Loucy (cell line): ENCODE data around the gene PRKCG.

ENCODE experiments used
- H2AFZ ChIP-seq: fragments of 200-600 bp; sonication (generic); 2 replicates; pipeline ENCODE4 v1.6.0; 2016; ENCODE audit warnings: antibody characterized with exemption, mild to moderate bottlenecking, low read length, moderate library complexity
- H3F3A ChIP-seq: fragments of 200-600 bp; 2 replicates; pipeline ENCODE4 v1.6.0; 2016; ENCODE audit warnings: antibody characterized with exemption, low read depth, mild to moderate bottlenecking
- H3K27me3 ChIP-seq: fragments of 200-600 bp; sonication (generic); 2 replicates; pipeline ENCODE4 v1.6.1; 2014; ENCODE audit warnings: low read length, mild to moderate bottlenecking; ENCODE audit not compliant: insufficient read depth, poor library complexity, severe bottlenecking
- H3K36me3 ChIP-seq: fragments of 200-600 bp; sonication (generic); 2 replicates; pipeline ENCODE4 v1.6.1; 2016; ENCODE audit warnings: low read length; ENCODE audit not compliant: insufficient read depth
- H3K4me1 ChIP-seq: fragments of 200-600 bp; sonication (generic); 2 replicates; pipeline ENCODE4 v1.5.1; 2014; ENCODE audit warnings: low read length, mild to moderate bottlenecking; ENCODE audit not compliant: insufficient read depth, poor library complexity, severe bottlenecking
- H3K4me2 ChIP-seq: fragments of 200-600 bp; sonication (generic); 2 replicates; pipeline ENCODE4 v1.6.0; 2014; ENCODE audit warnings: antibody characterized with exemption, low read length, low read depth, mild to moderate bottlenecking; ENCODE audit not compliant: poor library complexity, severe bottlenecking
- H3K4me3 ChIP-seq: fragments of 200-600 bp; sonication (generic); 2 replicates; pipeline ENCODE4 v1.5.1; 2014; ENCODE audit warnings: low read length, mild to moderate bottlenecking, mixed read lengths; ENCODE audit not compliant: poor library complexity, severe bottlenecking
- H3K79me2 ChIP-seq: fragments of 200-600 bp; sonication (generic); 2 replicates; pipeline ENCODE4 v1.6.1; 2014; ENCODE audit warnings: low read length; ENCODE audit not compliant: insufficient read depth
- H3K9ac ChIP-seq: fragments of 200-600 bp; sonication (generic); 2 replicates; pipeline ENCODE4 v1.6.0; 2014; ENCODE audit warnings: mild to moderate bottlenecking, low read depth, low read length, moderate library complexity; ENCODE audit not compliant: poor library complexity, severe bottlenecking
- H3K9me2 ChIP-seq: fragments of 200-600 bp; sonication (generic); replicated peaks from 2 replicates; pipeline ENCODE4 v1.6.1; 2016; ENCODE audit warnings: low read depth, low read length, mixed read lengths
- H3K9me3 ChIP-seq: fragments of 200-600 bp; sonication (generic); 2 replicates; pipeline ENCODE4 v1.6.1; 2014; ENCODE audit warnings: mild to moderate bottlenecking, antibody characterized with exemption, low read length, low read depth; ENCODE audit not compliant: insufficient read depth
- H4K20me1 ChIP-seq: fragments of 200-600 bp; sonication (generic); 2 replicates; pipeline ENCODE4 v1.6.0; 2014; ENCODE audit warnings: antibody characterized with exemption, low read length, mild to moderate bottlenecking; ENCODE audit not compliant: insufficient read depth, poor library complexity, severe bottlenecking
- CTCF ChIP-seq: fragments of 200-600 bp; sonication (generic); conservative IDR thresholded peaks from 2 replicates; pipeline ENCODE4 v1.5.1; 2014; ENCODE audit warnings: mild to moderate bottlenecking, antibody characterized with exemption, low read length
- EZH2phosphoT487 ChIP-seq: fragments of 200-600 bp; IDR thresholded peaks from 2 replicates; pipeline ENCODE4 v1.6.1; 2018; ENCODE audit warnings: antibody characterized with exemption, mild to moderate bottlenecking, moderate library complexity, borderline replicate concordance

The PRKCG gene

GRCh38 chr19:53906211-53907192, 24.5 kb downstream of the PRKCG start:
- Histone ChIP-seq H3K4me1 (no peaks in the 10 kb centered on the region), H3K79me2 (no peaks in the 10 kb centered on the region), H3K9ac (no peak overlapping the region), H3K36me3 (no peaks in the 10 kb centered on the region), H3F3A (no peaks in the 10 kb centered on the region), H3K27me3 (no peaks in the 10 kb centered on the region), H3K9me2 (no peaks in the 10 kb centered on the region), H3K4me2 (no peak overlapping the region), H2AFZ (no peak overlapping the region), H4K20me1 (no peaks in the 10 kb centered on the region), H3K9me3 (no peaks in the 10 kb centered on the region), H3K4me3 (no peak overlapping the region)
- TF ChIP-seq EZH2phosphoT487, result no peak
- peak; percentile 82 for TF ChIP-seq CTCF

GRCh38 chr19:53907193-53907581, 25.2 kb downstream of the PRKCG start:
- Histone ChIP-seq H3F3A (no peaks in the 10 kb centered on the region), H3K4me3 (no peak overlapping the region), H2AFZ (no peak overlapping the region), H3K4me1 (no peaks in the 10 kb centered on the region), H3K9ac (no peak overlapping the region), H3K9me3 (no peaks in the 10 kb centered on the region), H3K4me2 (no peak overlapping the region), H3K79me2 (no peaks in the 10 kb centered on the region), H4K20me1 (no peaks in the 10 kb centered on the region), H3K9me2 (no peaks in the 10 kb centered on the region), H3K36me3 (no peaks in the 10 kb centered on the region), H3K27me3 (no peaks in the 10 kb centered on the region)
- no peak for TF ChIP-seq CTCF

GRCh38 chr19:53907690-53908089, 25.7 kb downstream of the PRKCG start:
- H3K9ac ChIP-seq, result no peak overlapping the region
- H4K20me1 ChIP-seq, result no peaks in the 10 kb centered on the region
- H2AFZ ChIP-seq, result no peak overlapping the region
- H3K9me3 ChIP-seq, result no peaks in the 10 kb centered on the region
- H3K4me2 ChIP-seq, result no peak overlapping the region
- no peaks in the 10 kb centered on the region for H3K79me2 ChIP-seq
- no peak for TF ChIP-seq CTCF
- no peak for TF ChIP-seq EZH2phosphoT487
- no peaks in the 10 kb centered on the region for H3K4me1 ChIP-seq
- H3K4me3 ChIP-seq, result no peak overlapping the region
- no peaks in the 10 kb centered on the region for H3K27me3 ChIP-seq
- H3K9me2 ChIP-seq, result no peaks in the 10 kb centered on the region
- H3F3A ChIP-seq, result no peaks in the 10 kb centered on the region
- H3K36me3 ChIP-seq, result no peaks in the 10 kb centered on the region
